ENCODE results near the gene CST7. TPM values are rescaled to one million over a fixed set of nuclear protein-coding genes. Genes with fewer than 3 reads are reported as not detected.

CST7 gene
- polyA plus RNA-seq, 4 donors, result 0.31 to 0.80 (median 0.48) TPM

DNA sequence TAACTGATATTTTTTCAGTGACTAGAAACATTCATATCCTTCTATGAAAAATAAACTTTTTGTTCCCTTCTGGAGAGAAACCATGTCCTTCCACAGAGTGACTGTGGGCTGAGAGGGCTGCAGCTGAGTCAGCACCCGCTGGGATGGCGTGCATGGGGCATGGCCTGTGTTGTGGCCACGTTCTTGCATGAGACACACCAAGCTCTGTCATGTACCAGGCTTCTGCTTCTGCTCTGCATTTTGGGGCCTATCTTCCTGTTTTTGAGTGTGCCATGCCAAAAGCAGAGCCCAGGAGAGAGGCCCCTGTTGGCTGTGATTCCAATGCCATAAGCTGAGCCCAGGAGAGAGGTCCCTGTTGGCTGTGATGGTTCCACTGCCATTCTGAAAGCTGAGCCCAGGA is 32.7 kb downstream of the CST7 start:
- no peak for DNase-seq (ENCODE audit: low read depth in 4 of 4, low spot score in 3 of 4)

DNA sequence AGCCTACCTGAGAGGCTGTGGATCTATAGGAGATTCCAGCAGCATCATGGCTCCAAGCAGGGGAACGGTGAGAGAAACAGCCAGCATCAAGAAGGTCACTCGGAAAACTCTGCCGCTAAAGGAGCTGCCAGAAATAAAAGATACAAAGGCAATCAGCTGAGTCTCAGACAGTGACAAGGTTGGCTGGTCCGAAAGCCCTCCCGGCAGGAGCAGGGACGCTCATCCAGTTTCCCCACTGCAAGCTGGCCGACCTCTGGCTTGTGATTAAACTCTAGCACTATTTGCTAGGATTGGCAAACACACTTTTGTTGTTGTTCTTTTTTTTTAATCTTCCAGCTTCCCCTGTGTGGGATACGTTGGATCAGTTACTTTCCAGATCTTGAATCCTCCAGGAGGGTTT is 34.8 kb downstream of the CST7 start:
- no peak for DNase-seq (ENCODE audit: low read depth in 4 of 4, low spot score in 3 of 4)

DNA sequence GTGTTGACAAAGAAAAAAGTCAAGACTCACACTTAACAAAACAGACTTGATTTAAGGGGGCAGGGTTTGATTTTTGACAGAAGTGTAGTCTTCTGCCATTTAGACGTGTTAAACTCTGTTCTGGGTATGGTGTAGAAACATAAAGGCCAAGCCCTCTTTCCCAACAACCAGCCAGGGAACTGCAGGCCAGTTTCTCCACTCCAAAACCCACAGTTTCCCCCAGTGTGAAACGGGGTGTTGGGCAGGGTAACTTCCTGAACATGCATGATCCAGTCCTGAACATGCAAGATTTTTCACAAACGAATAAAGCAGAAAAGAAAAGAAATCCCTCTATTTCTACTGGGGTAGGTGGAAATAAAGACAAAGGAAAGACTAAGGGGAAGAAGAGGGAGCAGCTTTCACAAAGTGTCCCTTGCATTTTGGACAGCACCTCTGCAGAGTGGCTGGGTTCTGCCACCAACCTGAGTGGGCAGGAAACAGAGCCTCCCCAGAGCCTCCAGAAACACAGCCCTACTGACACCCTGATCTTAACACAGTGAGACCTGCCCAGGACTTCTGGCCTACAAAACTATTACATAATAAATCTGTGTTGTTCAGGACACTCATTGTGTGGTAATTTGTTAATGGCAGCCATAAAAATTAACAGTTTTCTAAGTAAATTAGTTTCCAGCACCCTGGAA is 36.0 kb downstream of the CST7 start:
- DNase-seq (ENCODE audit: low read depth in 4 of 4, low spot score in 3 of 4), result no peak

DNA sequence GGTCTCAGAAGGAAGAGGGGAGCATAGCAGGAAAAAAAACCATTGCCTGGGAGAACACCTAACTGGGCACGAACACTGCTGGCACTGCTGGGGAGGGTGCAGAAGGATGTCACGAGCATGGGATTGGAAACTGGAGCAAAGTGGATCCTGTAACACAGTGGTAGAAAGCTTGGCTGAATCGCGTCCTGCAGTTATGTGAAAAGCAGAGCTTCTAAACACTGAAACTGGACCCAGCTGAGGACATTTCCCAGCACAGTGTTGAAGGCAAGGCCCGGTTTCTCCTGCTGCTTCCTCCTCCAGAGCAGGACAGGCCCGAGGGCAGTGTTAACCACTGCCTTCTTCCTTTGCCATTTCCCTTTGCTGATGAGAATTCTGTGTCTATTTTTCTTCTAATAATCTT is 36.7 kb downstream of the CST7 start:
- no peak for DNase-seq (ENCODE audit: low read depth in 4 of 4, low spot score in 3 of 4)

DNA sequence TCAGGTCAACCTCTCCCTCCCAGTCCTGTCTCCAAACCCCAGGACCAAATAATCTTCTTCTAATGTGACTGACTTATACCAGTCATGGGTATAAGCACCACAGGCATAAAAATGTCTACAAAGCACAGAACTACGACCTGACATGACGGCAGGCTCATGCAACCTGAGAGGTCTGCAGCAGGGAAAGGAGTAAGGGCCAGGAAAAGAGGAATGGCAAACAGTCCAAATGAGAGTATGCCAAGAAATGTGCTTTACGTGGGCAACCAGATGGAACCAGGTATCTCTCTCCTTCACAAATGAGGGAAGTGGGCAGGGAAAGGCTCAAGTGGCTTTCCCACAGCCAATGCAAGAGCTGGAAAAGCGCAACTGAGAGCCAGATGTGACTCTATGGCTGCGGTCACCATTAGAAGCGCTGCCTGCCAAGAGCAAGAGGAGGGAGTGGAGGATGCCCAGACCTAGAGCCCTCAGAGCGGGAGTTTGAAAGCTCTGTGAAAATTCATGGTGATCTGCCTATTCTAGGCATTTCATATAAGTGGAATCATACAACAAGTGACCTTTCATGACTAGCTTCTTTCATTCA is 37.5 kb downstream of the CST7 start:
- DNase-seq (ENCODE audit: low read depth in 4 of 4, low spot score in 3 of 4), result no peak

DNA sequence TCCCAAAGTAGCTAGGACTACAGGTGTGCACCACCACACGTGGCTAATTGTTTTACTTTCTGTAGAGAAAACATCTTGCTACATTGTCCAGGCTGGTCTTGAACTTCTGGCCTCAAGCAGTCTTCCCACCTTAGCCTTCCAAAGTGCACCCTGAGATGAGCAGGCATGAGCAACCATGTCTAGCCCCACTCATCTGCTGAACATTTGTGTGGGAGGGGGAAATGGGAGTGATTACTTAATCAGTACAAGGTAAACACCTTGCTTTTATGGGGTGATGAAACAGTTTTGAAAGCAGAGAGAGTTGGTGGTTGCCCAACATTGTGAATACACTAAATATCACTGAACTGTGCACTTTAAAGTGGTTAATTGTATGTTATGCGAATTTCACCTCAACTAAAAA is 38.2 kb downstream of the CST7 start:
- no peak for DNase-seq (ENCODE audit: low read depth in 4 of 4, low spot score in 3 of 4)

DNA sequence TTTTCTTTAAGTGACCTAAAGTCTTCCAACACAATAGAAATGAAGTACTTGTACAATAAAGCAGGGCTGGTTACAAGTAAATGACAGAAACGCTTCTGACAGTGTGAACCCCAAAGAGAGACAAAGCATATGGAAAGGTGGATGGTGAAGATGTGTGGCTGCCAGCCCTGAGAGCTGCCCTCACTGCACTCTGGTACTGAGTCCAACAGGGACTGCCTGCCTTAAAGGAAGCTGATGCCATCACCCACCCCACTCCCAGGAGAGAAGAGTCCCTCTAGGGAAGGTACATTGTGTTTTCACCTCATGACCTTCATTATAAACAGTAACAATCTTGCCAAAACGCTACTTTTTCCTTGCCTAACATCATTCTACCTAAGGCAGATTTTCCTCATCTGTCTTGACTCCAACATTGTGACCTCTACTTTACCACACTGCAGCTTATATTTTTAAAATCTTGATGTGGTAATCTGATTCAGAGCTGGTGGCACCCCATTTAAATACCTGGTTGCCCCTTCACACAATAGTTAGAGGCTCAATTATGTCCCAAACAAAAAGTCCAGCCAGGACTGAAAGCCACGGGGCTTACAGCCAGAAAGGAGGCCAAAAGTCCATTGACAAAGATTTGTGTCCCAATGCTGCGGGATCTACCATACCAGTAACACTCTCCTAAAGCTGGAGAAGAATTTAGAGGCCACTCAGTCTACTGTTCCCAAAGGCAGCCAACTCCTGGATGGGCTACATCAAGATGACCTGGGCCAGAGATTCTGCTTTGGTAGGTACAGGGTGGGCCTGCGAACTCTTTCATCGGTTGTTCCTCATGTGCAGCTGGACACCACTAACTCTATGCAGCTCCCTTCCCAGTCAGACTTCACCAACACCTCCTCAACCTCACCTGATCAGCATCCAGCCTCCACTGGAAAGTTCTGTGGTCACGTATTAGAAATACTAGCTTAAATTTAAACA is 39.1 kb downstream of the CST7 start:
- DNase-seq (ENCODE audit: low read depth in 4 of 4, low spot score in 3 of 4), result no peak

DNA sequence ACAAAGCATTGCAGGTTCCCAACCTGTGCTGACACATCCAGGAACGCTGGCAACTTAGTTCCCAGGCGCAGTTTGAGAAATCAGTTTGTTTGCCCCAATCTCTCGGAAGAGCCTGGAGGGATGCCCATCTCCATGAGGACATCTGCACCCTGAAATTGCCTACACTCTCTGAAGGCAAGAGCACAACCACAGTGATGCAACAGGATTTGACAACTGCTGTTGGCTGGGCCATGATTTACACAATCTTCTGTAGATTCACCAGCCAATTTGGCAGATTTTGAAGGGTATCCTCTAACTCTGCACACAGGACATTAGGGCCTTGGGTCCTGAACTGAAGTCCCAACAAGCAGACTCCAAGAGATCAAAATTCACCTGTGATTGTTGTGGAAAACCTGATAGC is 40.1 kb downstream of the CST7 start:
- no peak for DNase-seq (ENCODE audit: low read depth in 4 of 4, low spot score in 3 of 4)

DNA sequence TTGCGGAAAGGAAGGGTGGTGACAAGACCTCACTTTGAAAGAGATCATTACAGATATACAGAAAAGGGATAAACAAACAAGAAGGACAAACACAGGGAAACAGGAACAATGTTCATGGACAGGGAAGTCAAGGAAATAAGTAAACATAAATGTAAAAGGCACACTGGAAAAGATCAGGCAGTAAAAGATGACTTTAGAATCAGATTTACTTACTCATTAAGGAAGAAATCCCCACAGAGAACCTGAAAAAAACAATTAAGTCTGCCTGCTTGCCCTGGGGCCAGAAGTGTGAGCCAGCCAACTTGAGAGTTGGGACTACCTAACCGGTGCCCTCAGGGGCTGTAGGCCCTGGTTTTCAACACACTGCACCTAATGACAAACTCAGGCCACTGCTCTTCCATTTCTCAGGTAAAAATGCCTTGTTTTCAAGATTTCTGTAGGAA is 41.8 kb downstream of the CST7 start:
- DNase-seq (ENCODE audit: low read depth in 4 of 4, low spot score in 3 of 4), result no peak

DNA sequence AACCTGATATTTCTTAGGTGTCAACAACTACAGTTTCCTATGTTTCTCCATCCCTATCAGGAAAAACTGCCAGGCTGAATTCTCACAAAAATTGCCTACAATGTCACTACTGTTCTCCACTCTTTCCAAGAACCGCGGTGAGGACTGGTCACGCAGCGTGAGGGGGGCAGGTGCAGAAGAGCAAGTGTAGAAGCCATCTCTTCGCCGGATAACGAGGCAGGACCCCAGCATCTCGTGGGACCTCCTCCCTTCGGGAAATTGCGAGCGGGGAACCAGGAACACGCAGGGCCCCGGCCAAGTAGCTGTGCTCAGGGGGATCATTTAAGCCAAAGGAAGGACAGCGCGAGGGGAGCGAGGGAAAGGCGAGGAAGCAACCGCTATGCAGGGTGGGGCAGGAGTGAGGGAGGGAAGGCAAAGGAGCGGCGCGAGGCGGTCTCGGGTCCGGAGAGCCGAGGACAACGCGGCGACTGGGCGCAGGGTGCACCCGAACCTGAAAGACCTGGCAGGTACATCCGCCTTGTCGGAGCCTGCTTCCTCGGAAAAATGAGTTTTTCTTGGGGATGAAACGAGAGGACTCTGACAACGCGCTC is 42.9 kb downstream of the CST7 start:
- DNase-seq (ENCODE audit: low read depth in 4 of 4, low spot score in 3 of 4), result no peak

DNA sequence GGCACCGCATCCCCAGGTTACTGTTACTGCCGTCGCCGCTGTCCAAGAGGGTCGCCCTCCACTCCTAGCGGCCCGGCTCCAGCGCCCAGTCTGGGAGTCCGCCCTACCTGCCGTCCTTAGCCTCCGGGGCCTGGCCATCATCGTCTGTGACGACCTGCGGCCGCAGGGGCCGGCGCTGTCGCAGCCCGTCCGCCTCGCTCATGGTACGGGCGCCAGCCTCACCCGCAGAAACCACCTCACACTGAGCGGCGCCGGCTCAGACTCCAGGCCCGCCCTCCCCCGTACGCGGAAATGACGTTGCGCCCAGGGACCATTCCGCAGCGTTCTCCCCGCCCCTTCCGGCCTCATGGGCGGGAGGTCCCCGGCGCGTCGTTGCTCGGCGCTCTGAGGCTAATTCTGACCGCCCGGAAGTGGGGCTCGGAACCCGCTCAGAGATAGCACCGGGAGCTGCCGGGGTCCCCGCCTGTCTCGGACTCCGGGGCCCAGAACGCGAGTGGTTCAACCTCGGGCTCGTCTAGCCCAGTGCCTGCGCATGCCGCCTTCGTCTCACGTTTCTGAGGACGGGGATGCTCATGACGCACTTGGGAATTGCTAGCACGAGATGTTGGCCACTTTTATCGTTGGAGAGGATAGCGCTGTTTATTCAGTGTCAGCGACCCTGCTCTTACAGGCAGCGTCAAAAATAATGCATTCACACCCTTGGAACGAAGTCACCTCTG is 43.6 kb downstream of the CST7 start, which contains the start of gene APMAP:
TSS of gene APMAP (minus strand) at position 265 of the 719 bp plus-strand sequence. CDS start at position 202, 63 bp downstream.
- peak; percentile 89 to 96 (median 90) for DNase-seq (ENCODE audit: low read depth in 4 of 4, low spot score in 3 of 4)

DNA sequence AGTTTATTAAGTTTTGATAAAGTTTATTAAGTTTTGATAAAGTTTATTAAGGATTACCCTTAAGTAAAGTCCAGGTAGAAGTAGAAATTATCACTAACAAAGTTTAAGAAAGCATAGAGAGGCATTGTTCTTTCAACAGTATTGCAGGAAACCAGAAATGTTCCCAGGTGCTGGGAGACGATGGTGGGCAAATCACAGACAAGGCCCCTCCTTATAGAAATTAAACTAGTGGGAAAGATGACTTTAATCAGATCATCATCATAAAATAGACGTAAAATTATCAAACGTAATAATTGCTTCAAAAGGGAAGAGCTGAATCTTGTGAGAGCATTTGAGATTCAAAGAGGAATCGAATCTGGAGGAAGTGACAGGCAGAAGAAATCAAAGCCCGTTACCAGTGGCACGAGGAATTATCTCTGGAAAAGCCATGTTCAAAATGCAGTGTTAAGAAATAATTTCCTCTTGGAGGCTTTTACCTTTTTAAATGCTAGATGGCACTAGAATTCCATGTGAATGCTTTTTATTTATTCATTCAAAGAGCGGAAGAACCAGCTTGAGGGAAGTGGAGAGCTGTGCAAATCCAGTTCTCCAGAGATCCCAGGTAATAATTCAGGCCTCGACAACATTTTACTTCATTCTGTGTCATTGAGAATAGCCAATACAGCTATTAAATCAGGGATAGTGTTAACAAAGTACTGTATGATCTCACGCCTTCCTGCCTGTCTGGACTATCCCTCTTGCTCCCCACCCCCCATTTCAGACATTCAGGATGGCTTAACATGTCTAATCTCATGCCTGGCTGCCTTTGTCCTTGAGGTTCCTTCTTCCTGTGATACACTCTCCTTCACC is 44.5 kb downstream of the CST7 start:
- no peak for DNase-seq (ENCODE audit: low read depth in 4 of 4, low spot score in 3 of 4)

DNA sequence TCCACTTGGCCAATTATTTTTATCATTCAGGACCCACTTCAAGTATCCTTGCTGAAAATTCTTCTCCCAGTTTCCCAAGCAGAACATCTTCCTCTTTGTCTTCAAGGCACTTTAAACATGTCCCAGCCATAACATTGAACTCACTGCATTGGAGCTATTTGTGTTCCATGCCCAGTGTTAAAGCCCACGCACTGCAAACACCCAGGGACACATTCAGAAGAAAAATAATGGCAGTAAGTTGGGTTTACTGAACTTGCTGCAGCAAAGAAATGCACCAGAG is 45.1 kb downstream of the CST7 start:
- no peak for DNase-seq (ENCODE audit: low read depth in 4 of 4, low spot score in 3 of 4)

DNA sequence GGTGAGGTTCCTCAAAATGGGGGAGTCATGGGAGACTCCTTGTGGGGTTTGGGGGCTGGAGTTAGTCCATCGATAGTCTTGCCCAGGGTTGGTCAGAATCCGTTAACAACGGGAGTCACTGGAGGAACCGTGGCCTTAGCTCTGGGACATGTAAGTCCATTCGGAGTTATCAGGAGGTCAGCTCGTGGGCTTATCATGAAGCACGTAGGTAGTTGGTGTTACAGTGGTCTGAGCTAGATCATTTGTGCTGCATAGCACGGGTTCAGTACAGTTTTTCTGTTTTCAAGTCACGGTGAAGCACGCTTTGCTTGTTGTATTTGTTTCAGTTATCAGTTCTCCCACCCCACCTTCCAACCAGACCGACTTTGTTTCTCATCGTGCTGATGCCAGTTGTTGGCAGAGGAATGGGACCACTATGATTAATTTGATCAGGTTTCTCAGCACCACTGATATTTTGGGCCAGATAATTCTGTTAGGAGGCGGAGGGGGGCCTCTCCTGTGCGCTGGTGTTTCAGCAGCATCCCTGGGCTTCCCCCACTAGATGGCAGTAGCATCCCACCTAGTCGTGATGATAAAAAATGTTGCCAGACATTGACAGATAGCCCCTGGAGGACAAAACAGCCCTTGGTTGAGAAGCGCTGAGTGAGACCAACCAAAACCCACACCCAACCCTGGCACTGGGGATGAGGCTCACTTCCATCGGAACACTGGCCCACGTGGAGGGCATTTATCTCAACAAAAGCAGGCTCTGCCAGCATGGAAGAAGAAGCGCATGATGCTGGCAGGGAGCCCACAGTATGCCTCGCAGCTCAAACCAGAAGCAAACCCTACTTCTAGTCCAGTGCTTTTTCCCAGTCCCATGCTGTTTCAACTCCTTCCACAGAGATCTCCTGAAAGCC is 45.6 kb downstream of the CST7 start:
- peak in 3 of 4 donors; percentile 65 to 76 (median 69) for DNase-seq (ENCODE audit: low read depth in 4 of 4, low spot score in 3 of 4)

DNA sequence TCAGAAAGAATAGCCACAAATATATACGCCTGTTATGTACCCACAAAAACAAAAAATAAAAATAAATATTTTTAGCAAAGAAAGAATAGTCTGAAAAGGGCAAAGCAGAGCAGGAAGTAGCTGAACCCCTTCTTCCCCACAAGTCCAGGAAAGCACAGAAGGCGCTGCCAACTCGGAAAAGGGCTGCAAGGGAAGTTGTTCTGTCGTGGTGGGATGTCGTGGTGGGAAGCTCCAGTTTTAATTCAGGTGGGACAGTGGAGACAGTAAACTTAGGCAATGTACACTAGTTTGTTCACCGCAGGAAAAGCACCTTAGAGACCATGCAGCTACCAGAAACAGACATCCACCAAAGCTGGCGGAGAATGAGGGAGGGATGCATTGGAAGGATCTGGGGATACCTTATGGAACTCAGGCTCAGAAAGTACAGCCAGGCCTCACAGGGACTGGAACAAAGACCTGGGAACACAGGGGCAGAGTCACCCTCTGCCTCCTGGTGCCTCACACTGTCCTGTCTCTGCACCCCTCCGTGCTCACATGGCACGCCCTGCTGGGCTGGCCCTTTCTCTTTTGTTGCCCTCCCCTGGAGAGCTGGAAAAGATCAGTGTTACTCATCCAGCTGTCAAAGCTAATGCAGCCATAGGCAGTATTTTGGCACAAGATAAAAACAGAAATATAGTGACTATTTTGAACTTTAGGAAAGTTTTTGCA is 46.8 kb downstream of the CST7 start:
- no peak for DNase-seq (ENCODE audit: low read depth in 4 of 4, low spot score in 3 of 4)

DNA sequence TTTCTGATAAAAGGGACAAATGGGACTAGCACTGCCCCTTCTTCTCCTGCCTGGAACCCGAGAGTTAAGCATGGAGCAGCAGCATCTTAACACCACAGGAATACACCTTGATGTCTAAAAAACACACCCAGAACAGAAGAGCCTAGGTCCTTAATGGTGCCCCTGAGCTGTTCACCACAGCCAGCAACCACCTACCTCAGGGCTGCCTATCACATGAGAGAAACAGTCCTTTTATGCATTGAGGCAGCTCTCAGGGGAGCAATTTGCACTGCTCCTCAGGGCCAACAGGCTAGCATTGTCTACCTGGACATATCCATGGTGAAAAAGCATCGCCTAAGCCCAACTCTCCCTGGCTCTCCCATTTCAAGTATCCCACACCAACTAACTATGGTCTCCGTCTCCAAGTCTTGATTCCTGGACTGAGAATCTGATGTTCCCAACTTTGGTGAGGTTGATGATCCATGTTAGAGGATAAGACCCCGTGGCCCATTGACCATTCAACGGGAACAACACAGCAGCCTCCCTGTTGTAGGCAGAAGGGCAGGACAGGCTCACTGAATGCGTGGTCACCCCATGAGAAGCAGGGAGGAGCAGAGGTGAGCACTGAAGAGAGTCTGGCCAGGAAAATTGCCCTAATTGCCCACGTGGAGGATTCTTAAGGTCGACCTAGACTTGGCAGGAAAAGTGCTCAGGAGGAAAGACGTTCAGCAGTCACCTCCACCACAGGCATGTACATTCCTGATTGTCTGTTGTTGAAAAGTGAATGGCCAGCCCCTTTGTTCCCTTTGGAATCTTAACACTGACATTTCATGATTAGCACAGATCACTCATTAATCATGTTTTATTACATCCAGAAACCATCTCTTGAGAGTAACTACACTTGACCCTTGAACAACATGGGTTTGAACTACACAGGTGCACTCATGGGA is 47.6 kb downstream of the CST7 start:
- no peak for DNase-seq (ENCODE audit: low read depth in 4 of 4, low spot score in 3 of 4)

DNA sequence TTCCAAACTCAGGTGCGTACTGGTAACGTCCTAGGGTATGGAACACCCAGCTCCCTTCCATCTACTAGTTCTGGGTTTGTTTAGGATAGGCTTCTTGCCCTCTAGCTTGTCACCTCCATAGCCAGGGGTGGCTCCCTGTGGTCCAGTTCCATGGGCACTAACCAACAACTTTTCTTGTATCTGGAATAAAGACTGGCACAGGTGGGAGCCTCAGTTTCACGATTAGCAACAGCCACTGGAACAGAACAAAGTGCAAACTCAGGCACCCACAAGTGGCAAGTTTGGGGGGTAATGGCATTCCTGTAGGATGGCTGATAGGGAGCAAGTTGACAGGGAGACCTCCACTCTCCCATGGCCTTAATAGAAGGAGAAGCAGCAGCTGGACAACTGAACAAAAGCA is 49.1 kb downstream of the CST7 start:
- no peak for DNase-seq (ENCODE audit: low read depth in 4 of 4, low spot score in 3 of 4)
